Measurements from ENCODE around the gene TPSAB1.

DNA sequence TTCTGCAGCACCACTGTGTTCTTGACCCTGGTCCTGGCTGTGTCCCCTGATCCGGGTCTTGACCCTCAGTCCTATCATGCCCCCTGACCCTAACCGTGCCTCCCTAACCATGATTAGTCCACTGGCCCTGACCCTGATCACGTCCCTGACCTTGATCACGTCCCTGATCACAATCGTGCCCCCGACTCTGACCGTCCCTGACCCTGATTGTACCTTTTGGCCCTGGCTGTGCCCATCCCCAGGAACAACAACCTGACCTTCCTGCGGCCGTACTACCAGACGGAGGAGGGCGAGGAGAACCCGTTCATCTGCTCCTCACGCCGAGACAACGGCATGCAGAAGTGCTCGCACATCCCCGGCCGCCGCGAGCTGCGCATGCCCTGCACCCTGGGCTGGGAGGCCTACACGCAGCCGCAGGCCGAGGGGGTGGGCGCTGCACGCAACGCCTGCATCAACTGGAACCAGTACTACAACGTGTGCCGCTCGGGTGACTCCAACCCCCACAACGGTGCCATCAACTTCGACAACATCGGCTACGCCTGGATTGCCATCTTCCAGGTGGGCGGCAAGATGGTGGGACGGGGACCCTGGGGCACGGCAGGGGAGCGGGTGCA, 40.4 kb upstream of the TPSAB1 start:
- TF ChIP-seq, protein P1, sequence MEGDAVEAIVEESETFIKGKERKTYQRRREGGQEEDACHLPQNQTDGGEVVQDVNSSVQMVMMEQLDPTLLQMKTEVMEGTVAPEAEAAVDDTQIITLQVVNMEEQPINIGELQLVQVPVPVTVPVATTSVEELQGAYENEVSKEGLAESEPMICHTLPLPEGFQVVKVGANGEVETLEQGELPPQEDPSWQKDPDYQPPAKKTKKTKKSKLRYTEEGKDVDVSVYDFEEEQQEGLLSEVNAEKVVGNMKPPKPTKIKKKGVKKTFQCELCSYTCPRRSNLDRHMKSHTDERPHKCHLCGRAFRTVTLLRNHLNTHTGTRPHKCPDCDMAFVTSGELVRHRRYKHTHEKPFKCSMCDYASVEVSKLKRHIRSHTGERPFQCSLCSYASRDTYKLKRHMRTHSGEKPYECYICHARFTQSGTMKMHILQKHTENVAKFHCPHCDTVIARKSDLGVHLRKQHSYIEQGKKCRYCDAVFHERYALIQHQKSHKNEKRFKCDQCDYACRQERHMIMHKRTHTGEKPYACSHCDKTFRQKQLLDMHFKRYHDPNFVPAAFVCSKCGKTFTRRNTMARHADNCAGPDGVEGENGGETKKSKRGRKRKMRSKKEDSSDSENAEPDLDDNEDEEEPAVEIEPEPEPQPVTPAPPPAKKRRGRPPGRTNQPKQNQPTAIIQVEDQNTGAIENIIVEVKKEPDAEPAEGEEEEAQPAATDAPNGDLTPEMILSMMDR (IDR thresholded peaks at IDR 0.05; ENCODE audit: insufficient read depth, low read length): no peak
- TF ChIP-seq REST (IDR thresholded peaks at IDR 0.05; ENCODE audit: insufficient replicate concordance, low read depth) (no peak), POLR2AphosphoS5 (IDR thresholded peaks at IDR 0.05; ENCODE audit: low read depth) (no peak), GABPA (IDR thresholded peaks at IDR 0.05; ENCODE audit: low read depth) (no peak)

Data from HL-60 (cell line).